ENCODE results near the gene YPEL2. TPM values are rescaled to one million over a fixed set of nuclear protein-coding genes. Genes with fewer than 3 reads are reported as not detected.

The YPEL2 gene
- polyA plus RNA-seq, 2 of the 4 experiments (the other 2 are of a cell fraction), result 5.4 to 8.2 TPM

DNA sequence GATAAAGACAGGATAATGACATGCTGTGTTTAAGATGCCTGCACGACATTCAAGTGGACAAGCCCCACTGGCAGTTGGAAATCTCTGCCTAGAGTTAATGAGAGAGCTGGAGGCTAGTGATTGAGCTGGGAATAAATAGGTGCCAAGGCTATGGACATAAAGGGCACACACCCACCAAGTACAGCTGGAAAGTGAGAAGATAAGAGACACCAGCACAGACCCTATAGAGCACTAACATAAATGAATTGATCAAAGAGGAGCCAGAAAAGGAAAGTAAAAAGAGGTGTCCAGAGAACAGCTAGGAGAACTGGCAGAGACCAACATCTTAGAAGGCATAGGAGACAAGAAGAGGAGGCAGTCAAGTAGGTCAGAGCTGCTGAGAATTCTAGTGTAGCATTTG, 101.2 kb downstream of the YPEL2 start:
- H3K4me3 ChIP-seq, result no peak overlapping the region
- no peaks in the 10 kb centered on the region for H3K9me3 ChIP-seq
- TF ChIP-seq USF2 (IDR thresholded peaks at IDR 0.05) (no peak), NPAS2 (CRISPR knock-in tag; IDR thresholded peaks at IDR 0.05; ENCODE audit: borderline replicate concordance) (no peak), EHF (CRISPR knock-in tag; IDR thresholded peaks at IDR 0.05) (no peak), TP53 (CRISPR knock-in tag; IDR thresholded peaks at IDR 0.05) (no peak), KDM5A (IDR thresholded peaks at IDR 0.05) (no peak), SMC3 (IDR thresholded peaks at IDR 0.05) (no peak), TFCP2L1 (CRISPR knock-in tag; IDR thresholded peaks at IDR 0.05) (no peak), HEYL (CRISPR knock-in tag; IDR thresholded peaks at IDR 0.05) (no peak), CHD2 (IDR thresholded peaks at IDR 0.05; ENCODE audit: low read length, partially characterized antibody) (no peak), HOXB5 (CRISPR knock-in tag; IDR thresholded peaks at IDR 0.05) (no peak), JUN (IDR thresholded peaks at IDR 0.05) (no peak), HES2 (IDR thresholded peaks at IDR 0.05) (no peak), JUNB (IDR thresholded peaks at IDR 0.05) (no peak), ZSCAN20 (CRISPR knock-in tag; IDR thresholded peaks at IDR 0.05) (no peak), MAZ (IDR thresholded peaks at IDR 0.05; ENCODE audit: borderline replicate concordance, low read depth, low read length) (no peak), NFE2L2 (conservative IDR thresholded peaks at IDR 0.05; ENCODE audit: low read length) (no peak)
- TF ChIP-seq, protein P1, sequence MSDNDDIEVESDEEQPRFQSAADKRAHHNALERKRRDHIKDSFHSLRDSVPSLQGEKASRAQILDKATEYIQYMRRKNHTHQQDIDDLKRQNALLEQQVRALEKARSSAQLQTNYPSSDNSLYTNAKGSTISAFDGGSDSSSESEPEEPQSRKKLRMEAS (IDR thresholded peaks at IDR 0.05), result no peak
- TF ChIP-seq, protein P2, sequence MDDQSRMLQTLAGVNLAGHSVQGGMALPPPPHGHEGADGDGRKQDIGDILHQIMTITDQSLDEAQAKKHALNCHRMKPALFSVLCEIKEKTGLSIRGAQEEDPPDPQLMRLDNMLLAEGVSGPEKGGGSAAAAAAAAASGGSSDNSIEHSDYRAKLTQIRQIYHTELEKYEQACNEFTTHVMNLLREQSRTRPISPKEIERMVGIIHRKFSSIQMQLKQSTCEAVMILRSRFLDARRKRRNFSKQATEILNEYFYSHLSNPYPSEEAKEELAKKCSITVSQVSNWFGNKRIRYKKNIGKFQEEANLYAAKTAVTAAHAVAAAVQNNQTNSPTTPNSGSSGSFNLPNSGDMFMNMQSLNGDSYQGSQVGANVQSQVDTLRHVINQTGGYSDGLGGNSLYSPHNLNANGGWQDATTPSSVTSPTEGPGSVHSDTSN (IDR thresholded peaks at IDR 0.05), result no peak
- FAIRE-seq (no peak), ATAC-seq (no peak), DNase-seq (ENCODE audit: low read depth in 1 of 2, low spot score in 1 of 2) (no peak)
- 48% methylated on average over 1 of the region's 1 CpG for WGBS (ENCODE audit: missing lambda C conversion rate)
- no peak overlapping the region for H3K4me2 ChIP-seq
- ChIA-PET CTCF (interaction anchor here (1.0 to 19.4 kb wide), 7 partner anchors 6 to 118 kb away, joined by 3 to 385 read pairs (median 4); no protein-coding TSS in a partner anchor), POLR2A (no interaction called here)
- no peak overlapping the region for H3K27ac ChIP-seq
- peaks cover 10% of the 10 kb centered on the region for H3K4me1 ChIP-seq

DNA sequence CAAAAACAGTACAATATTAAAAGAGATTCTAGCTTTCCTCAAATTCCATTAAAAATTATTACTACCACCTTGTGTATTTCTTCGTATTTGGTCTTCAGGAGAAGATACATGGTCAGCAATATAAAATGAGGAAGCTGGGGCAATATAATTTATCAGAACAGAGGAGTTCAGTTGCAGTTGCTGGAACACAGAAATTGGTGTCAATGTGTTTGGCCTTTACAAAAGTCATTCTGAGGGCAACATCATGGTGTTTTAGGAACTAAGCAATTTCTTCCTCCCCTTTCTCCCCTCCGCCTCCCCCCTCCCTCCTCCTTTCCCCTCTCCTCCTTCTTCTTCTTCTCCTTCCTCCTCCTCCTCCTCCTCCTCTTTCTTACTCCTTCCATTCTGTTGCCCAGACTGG, 102.1 kb downstream of the YPEL2 start:
- Histone ChIP-seq H3K4me2 (no peak overlapping the region), H3K4me1 (peaks cover 10% of the 10 kb centered on the region), H3K4me3 (no peak overlapping the region), H3K9me3 (no peaks in the 10 kb centered on the region), H3K27ac (no peak overlapping the region)
- ATAC-seq (no peak), DNase-seq (ENCODE audit: low read depth in 1 of 2, low spot score in 1 of 2) (no peak), FAIRE-seq (no peak)
- no peak for TF ChIP-seq EP300 (IDR thresholded peaks at IDR 0.05)
- TF ChIP-seq ELK1 (IDR thresholded peaks at IDR 0.05; ENCODE audit: low read depth, low read length), result no peak
- no peak for TF ChIP-seq GATA3 (IDR thresholded peaks at IDR 0.05; ENCODE audit: borderline replicate concordance)
- TF ChIP-seq HOXA7 (CRISPR knock-in tag; IDR thresholded peaks at IDR 0.05), result no peak
- no peak for TF ChIP-seq FOSL2 (IDR thresholded peaks at IDR 0.05)
- TF ChIP-seq FOSL2 (CRISPR knock-in tag; IDR thresholded peaks at IDR 0.05), result no peak
- no peak for TF ChIP-seq MAZ (IDR thresholded peaks at IDR 0.05; ENCODE audit: borderline replicate concordance, low read depth, low read length)
- no peak for TF ChIP-seq USF2 (IDR thresholded peaks at IDR 0.05)
- TF ChIP-seq, protein P1 (IDR thresholded peaks at IDR 0.05), result no peak
- no peak for TF ChIP-seq FOSB (CRISPR knock-in tag; IDR thresholded peaks at IDR 0.05)
- TF ChIP-seq RFX5 (IDR thresholded peaks at IDR 0.05), result no peak
- TF ChIP-seq CHD4 (IDR thresholded peaks at IDR 0.05; ENCODE audit: borderline replicate concordance), result no peak
- TF ChIP-seq ZNF302 (CRISPR knock-in tag; IDR thresholded peaks at IDR 0.05), result no peak
- TF ChIP-seq TP53 (CRISPR knock-in tag; IDR thresholded peaks at IDR 0.05), result no peak
- no peak for TF ChIP-seq CHD2 (IDR thresholded peaks at IDR 0.05; ENCODE audit: low read length, partially characterized antibody)
- no peak for TF ChIP-seq POLR2AphosphoS2 (conservative IDR thresholded peaks at IDR 0.05; ENCODE audit: low read length)
- ChIA-PET POLR2A (no interaction called here), CTCF (interaction anchor here (0.8 to 19.4 kb wide), 4 partner anchors 11 to 119 kb away, joined by 3 to 385 read pairs (median 4); no protein-coding TSS in a partner anchor)
- 81% methylated on average over 2 of the region's 2 CpGs for WGBS (ENCODE audit: missing lambda C conversion rate)

All from A549 (cell line).